ENCODE data around the gene ZNF888.
A peak's percentile ranks its signal among the peaks of the same experiment; 100 is the strongest.
"Not testable (repeated sequence)": the region's sequence is repeated elsewhere in the genome, so short reads cannot be mapped to it uniquely, and the experiment has no call there.

ZNF888 gene

DNA sequence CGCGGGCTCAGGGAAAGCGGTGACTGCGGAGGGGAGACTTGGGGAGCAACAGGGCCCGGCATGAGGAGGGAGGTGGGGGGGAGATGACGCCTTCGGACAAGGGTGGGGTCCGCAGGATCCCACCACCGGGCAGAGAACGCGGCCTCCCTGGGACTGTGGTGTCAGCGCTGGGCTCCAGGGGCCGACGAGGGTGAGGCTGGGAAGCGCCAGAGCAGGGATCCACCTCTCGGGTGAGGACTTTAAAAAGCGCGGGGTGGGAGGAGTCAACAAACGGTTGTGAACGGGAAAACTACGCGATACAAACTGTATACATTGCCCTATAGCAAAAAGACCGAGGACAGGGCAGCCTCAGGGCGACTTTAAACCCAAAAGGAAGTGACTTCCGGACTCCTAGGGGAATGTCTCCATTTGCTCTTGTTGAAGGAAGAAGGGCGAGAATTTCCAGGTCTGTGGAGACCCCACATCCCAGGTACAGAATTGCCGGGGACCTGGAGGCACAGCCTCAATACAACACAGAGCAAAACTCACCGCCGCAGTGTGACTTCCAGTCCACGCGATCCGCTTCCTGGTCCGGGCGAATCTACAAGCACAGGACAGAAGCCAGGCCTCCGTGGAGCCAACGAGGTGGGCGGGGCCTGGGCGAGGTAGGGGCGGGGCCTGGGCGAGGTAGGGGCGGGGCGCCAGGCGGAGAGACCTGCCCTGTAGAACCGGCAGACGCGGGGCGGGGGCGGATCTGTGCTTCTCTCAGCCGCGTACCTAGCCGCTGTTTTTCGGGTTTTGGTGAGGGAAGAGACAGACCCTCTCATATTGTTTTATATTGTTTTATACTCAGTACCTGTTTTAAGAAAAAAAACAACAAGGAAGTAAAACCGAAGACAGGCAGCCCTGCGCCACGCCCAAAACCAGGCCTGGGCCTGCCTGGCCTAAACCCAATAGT lies at the start of gene ZNF888:
Gene ZNF888 (minus strand): TSS at position 588 of the 937 bp plus-strand sequence. CDS start 5,555 bp downstream, outside the sequence.
- peak; percentile 80 for DNase-seq

DNA sequence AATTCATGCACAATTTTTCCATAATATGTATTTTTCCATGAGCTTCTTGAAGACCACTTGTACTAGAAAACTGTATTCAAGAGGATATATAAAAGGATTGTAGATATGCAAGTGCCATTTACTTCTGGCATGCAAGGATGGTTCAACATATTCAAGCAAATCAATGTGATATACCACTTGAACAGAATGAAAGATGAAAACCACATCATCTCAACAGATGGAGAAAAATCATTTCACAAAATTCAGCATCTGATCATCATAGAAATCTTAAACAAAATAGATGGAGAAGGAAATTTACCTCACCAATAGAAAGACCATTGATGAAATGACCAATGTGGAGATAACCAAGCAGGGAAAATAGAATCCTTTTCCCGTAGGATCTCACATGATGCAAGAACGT lies 44.5 kb upstream of the ZNF888 start:
- no peak for DNase-seq

DNA sequence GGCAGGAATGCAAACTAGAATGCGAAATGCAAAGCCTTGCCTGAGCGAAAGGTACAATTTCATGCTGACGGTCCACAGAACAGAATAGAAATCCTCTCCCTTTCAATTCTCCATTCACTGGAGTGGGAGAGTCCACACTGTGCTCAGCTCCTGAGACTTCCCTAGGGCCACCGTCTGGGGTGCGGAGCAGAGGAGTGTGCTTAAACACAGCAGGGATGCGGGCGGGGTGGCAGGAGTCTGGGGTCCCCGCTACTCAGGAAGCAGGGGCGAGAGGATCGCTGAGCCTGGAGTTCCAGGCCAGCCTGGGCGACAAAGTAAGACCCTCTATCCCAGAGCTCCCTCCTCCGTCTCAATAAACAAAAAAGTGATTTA lies 40.0 kb upstream of the ZNF888 start:
- DNase-seq, result no peak

DNA sequence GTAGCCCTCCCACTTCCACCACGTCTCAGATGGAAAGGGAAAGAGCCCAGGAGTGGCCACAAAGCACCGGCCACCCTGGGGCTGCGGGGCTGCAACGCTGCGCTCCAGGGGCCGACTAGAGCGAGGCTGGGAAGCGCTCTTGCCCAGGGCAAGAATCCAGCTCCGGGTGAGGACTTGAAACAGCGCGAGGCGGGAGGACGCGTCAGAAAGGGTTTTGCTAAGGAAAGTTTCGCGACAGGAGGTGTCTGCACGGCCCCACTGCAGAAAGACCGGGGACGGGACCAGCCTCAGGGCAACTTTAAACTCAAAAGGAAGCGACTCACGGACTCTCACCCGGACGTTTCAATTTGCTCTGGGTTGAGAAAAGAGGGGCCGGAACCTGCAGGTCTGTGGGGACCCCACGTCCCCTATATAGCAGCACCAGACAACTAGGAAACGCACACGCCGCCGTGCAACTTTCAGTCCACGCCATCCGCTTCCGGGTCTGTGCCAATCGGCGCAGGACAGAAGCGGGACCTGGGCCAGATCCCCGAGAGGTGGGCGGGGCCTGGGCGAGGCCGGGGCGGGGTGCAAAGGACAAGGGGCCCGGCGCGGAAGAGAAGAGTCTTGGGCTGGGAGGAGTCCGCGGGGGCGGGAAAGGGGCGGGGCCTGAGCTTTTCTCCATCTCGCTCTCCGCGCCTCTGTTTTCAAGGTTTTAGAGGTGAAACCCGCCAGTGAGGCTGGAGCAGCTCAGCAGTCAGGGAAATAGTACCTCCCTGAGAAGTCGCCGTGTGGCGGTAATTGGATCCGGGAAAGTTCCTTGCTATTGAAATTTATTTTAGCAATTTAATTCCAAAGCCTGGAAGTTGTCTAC lies 39.4 kb upstream of the ZNF888 start, which contains the start of gene ZNF816:
Gene ZNF816 (minus strand): TSS at position 488 of the 853 bp plus-strand sequence. CDS start 6,792 bp downstream, outside the sequence.
- peak; percentile 93 for DNase-seq

DNA sequence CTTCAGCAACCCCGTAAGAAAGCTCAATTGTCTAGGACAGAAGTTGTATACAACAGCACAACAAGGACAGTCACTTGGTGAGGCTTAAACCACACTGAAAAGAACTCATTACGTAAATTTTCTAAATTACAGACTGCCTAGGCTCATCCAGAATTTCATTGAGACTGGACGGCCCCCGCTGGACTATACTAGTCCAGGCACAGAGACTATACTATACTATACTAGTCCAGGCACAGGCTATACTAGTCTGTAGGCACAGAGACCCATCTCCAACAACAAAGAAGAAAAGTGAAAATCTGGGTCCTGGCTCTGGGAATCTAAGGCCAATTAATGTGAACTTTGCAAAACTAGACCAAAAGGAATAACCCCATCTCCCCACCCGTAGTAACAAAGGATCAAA lies 38.8 kb upstream of the ZNF888 start:
- DNase-seq, result no peak

DNA sequence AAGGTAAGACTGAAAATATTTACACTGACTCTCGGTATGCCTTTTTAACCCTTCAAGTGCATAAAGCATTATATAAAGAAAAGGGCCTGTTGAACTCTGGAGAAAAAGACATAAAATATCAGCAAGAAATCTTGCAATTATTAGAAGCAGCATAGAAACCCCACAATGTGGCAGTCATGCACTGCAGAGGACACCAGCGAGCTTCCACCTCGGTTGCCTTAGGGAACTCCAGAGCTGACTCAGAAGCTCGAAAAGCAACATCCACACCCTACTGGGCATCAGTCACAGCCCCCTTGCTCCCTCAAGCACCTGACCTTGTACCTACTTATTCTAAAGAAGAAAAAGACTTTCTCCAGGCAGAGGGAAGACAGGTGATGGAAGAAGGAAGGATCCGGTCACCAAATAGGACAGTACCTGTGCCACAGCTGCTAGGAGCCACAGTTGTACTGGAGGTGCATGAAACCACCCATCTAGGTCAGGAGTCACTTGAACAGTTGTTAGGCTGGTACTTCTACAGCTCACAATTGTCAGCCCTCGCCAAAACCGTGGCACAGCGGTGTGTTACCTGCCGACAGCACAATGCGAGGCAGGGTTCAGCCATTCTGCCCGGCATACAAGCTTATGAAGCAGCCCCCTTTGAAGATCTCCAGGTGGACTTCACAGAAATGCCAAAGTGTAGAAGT lies 36.5 kb upstream of the ZNF888 start:
- no peak for DNase-seq

DNA sequence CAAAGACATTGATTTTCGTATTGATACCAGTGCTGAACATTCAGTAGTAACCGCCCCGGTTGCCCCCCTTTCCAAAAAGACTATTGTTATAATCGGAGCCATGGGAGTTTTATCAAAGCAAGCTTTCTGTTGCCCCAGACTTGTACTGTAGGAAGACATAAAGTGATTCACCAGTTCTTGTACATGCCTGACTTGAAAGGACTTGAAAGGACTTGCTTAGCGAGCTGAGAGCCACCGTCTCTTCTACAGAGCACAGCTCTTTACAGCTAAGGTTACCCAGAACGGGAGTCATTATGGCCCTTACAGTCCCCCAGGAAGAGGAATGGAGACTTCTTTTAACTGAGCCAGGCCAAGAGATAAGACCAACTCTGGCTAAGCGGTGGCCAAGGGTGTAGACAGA lies 34.4 kb upstream of the ZNF888 start:
- DNase-seq, result no peak

DNA sequence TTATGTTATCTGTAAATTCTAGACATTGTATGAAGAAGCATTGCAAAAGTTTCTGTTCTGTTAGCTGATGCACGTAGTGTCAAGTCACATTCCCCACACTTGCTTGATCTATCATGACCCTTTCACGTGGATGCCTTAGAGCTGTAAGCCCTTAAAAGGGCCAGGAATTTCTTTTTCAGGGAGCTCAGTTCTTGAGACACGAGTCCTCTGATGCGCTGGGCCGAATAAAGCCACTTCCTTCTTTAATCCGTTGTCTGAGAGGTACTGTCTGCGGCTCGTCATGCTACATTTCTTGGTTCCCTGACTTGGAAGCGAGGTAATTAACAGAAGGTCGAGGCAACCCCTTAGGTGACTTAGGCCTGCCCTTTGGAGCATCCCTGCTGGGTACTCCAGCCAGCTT lies 33.7 kb upstream of the ZNF888 start:
- no peak for DNase-seq

DNA sequence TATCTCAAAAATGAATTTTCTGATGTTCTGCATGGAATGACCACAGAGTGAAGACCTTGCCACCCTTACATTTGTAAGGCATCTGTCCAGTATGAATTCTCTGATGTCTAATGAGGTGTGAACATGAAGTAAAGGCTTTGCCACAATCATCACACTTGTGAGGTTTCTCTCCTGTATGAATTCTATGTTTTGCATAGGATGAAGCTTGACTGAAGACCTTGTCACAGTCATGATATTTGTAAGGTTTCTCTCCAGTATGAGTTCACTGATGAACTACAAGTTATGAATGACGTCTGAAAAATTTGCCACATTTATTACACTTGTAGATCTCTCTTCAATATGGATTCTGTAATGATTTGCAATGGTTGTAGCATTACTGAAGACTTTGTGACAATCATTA lies 26.2 kb upstream of the ZNF888 start:
- DNase-seq, result no peak

DNA sequence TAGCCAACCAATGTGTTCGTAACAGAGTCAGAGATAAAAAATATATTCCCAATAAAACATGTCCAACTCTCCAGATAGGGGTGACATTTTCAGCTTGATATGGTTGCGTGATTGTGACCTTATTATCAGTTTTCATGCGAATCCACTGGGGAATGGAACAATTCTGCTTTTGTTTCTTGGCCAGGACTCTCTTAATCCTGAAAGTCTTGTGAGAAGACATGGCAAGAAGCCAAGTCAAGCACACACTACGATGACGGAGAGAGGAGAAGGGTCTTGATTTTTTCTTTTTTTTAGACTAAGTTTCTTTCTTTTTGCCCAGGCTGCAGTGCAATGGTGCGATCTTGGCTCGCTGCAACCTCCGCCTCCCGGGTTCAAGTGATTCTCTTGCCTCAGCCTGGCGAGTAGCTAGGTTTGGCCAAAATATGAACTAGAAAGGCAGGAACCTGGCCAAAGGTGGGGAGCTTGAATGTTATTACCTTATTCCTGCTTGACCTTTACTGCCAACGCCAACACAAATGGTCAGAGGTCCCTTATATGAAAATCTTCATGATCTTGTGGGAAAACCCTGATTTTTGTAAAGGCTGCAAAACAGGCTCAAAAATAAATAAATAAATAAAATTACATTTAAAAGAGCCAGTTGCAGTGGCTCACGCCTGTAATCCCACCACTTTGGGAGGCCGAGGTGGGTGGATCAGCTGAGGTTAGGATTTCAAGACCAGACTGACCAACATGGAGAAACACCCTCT lies 25.0 kb upstream of the ZNF888 start:
- DNase-seq, result no peak

DNA sequence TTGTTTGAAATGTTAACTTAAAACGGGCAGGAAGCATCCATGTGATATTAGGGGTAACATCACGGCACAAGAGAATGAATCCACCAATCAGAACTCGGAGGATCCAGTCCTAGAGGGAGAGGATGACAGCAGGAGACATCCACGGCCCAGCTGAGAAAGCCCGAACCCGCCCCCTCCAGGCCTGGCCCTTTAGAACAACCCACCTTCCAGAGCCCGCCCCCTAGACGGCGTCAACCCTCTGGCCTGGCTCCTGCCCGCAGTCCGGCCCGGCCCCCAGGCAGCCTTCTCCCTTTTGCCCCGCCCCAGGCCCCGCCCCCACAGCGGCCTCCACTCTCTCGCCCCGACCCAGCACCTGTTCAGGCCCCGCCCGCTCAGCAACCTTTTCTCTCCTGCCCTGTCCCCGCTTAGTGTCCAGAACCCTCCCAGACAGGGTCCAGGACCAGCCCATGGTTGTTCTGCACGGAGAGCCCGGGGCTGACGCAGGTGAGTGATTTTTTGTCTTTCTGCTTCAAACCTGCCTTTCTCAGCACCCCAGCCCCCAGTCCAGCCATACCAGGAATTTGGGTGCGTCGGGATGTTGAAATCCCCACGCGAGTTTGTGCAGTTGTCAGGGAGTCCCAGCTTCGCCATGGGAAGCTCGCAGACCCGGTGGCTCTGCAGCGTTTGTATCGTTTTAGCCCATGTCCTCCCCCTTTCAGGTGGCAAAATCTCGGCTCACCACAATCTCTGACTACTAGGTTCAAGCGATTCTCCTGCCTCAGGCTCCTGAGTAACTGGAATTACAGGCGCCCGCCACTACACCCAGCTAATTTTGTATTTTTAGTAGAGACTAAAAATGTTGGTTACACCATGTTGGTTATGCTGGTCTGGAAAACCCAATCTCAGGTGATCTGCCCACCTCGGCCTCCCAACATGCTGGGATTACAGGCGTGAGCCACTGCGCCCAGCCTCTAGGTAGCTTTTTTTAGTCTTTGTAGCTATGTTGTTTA lies 23.4 kb upstream of the ZNF888 start:
- no peak for DNase-seq

DNA sequence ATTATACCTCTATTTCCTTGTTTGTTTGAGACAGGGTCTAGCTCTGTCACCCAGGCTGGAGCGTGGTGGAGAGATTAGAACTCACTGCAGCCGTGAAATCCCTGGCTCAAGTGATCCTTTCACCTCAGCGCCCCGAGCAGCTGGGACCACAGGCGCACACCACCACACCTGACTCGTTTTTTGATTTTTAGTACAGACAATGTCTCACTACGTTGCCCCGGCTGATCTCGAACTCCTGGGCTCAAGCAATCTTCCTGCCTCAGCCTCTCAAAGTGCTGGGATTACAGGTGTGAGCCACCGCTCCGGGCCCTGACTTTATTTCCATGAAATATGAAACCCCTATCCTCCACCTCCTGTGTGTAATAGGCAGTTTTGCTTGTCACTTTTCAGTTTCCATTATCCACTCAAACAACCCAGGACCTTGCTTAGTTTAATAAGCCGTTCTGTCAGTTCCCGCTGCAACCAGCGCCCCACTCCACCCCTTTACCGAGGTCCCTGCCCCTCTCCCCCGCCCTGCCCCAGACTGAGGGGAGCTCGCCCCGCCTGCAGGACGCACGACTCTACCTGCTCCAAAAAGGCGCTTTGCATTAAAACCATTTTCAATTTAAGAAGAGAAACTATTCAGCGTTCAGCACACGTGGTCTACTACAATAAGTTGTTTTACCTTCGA lies 22.6 kb upstream of the ZNF888 start:
- no peak for DNase-seq

DNA sequence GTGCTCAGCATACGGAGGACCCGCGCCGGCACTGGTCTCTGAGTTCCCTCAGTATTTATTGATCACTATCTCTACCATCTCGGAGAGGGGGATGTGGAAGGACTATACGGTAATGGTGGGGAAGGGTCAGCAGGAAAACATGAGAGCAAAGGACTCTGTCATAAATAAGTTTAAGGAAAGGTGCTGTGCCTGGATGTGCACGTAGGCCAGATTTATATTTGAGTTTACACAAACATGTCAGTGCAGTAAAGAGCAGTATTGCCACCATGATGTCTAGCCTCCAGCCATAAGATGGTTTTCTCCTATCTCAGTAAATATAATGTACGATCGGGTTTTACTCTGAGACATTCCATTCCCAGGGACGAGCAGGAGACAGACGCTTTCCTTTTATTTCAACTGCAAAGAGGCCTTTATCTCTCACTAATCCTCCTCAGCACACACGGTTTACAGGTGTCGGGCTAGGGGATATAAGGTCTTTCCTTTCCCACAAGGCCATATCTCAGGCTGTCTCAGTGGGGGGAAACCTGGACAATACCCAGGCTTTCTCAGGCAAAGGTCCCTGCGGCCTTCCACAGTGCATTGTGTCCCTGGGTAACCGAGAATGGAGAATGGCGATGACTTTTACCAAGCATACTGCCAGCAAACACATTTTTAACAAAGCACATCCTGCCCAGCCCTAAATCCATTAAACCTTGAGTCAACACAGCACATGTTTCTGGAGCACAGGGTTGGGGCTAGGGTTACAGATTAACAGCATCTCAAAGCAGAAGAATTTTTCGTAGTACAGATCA lies 21.7 kb upstream of the ZNF888 start:
- not testable (repeated sequence) for DNase-seq

DNA sequence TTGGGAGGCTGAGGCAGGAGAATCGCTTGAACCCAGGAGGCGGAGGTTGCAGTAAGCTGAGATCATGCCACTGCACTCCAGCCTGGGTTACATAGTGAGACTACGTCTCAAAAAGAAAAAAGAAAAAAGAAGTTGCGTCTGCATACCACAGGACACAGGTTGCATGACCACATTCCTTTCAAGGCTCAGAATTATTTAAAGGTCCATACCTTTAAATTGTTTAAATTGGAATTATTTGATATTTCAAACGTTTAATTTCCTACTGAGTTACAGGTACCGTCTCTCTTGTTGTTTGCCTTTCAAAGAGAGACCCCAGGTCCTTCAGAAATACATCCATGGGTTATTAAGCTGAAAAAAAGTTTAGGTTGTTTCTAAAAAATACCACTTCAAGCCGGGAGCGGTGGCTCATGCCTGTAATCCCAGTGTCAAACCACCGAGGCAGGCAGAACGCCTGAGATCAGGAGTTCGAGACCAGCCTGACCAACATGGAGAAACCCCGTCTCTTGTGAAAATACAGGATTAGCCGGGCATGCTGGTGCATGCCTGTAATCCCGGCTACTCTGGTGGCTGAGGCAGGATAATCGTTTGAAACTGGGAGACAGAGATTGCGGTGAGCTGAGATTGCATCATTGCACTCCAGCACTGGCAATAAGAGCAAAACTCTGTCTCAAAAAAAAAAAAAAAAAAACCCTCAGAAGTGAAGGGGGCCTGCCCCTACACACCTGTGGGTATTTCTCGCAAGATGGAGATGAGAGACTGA lies 20.8 kb upstream of the ZNF888 start:
- no peak for DNase-seq

DNA sequence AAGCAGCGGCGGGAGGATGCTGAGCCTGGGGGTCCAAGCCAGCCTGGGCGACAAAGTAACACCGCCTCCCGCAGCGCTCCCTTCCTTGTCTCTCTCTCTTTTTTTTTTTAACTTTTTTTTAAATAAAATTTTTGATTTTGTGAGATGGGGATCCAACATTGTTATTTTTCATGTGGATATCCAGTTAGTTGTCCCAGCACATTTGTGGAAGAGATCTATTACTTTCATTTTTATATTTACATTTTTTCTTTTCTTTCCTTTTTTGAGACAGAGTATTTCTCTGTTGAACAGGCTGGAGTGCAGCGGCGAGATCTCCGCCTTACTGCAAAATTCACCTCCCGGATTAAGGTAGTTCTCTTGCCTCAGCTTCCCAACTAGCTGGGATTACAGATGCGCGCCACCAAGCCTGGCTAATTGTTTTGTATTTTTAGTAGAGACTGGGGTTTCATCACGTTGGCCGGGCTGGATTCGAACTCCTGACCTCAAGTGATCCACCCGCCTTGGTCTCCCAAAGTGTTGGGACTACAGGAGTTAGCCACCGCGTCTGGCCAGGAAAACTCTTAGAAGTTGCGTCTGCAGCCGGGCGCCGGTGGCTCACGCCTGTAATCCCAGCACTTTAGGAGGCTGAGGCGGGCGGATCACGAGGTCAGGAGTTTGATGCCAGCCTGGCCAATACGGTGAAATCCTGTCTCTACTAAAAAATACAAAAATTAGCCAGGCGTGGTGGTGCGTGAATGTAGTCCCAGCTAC lies 20.1 kb upstream of the ZNF888 start:
- DNase-seq, result no peak

DNA sequence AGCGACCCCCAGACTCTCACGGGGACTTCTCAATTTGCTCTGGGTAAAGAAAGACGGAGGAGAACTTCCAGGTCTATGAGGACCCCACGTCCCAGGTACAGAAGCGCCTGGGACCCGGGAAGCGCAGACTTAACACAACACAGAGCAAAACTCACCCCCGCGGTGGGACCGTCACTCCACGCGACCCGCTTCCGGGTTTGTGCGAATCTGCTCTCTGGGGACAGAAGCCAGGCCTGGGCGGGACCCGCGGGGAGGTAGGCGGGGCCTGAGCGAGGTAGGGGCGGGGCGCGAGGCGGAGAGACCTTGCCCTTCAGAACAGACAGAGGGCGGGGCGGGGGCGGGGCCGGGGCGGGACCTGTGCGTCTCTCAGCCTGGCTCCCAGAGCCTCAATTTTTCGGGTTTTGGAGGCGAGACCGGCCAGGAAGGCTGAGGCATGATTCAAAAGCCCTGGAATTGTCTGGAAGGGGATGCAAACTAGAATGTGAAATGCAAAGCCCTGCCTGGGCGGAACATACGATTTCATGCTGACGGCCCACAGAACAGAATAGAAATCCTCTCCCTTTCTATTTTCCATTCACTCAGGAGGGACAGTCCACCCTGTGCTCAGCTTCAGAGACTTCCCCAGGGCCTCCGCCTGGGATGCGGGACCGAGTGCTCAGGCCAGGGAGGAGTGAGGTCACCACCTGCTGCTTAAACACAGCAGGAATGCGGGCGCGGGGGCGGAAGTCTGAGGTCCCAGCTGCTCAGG lies 19.3 kb upstream of the ZNF888 start:
- DNase-seq, result peak; percentile 83

DNA sequence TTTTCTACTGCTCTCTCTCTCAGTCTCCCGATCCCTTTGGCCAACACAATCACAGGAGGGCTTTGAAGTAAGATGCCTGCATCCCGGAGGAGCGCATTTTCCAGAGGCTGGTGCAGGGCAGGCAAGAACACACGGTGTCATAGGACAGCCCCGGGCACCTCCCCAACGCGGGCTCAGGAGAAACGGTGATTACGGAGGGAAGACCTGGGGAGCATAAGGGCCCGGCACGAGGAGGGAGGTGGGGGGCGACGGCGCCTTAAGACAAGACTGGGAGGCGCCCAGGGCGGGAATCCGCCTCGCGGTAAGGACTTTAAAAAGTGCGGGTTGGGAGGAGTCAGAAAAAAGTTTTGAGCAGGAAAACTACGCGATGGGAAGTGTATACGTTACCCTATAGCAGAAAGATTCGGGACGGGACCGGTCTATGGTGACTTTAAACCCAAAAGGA lies 18.7 kb upstream of the ZNF888 start:
- peak; percentile 28 for DNase-seq

Data from fibroblast of skin of right quadriceps (primary cell).